GM12801 (cell line): ENCODE results near the gene CBARP.

Experiments used
- TF ChIP-seq, protein P1 (sequence below): IDR thresholded peaks from one replicate; pipeline ENCODE4 v1.5.1; 2011; ENCODE audit warnings: control low read depth; ENCODE audit not compliant: insufficient read length; ENCODE audit errors: extremely low read depth

Gene CBARP

DNA sequence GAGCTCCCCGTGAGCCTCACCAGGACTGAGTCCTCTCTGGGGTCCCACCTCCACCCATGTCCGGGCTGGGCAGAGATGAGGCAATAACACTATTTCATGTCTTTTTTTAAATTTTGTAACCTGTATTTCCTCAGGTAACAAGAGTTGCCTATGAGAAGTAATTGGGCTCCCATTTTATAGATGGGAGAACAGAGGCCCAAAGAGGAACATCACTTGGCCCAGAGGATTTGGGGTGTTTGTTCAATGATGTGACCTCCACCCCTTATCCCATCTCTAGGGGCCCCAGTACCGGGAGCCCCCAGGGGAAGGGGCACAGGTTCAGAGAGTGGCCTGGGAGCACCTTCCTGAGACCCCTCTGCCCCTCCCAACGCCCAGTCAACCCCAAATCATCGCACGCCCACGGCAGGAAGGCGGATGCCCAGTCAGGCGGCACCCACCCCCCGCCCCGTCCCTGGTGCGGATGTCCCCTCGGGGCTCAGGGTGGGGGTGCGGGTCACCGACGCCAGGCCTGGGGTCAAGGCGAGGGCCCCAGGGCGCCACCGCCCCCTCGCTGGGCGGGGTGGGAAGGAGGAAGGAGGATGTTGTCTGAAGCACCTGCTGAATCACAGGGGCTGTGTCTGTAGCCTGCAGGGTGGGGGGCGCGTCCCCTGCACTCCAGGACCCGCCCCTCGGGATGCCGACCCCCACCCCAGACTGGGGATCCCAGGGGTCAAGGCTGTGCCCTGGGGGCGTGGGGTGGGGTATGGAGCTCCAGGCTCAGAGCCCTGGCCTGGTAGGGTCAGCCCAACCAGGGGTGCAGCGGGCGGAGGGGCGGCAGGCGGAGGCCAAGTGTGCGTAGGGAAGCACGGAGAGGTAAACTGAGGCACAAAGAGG, 22.3 kb upstream of the CBARP start:
- TF ChIP-seq, protein P1, sequence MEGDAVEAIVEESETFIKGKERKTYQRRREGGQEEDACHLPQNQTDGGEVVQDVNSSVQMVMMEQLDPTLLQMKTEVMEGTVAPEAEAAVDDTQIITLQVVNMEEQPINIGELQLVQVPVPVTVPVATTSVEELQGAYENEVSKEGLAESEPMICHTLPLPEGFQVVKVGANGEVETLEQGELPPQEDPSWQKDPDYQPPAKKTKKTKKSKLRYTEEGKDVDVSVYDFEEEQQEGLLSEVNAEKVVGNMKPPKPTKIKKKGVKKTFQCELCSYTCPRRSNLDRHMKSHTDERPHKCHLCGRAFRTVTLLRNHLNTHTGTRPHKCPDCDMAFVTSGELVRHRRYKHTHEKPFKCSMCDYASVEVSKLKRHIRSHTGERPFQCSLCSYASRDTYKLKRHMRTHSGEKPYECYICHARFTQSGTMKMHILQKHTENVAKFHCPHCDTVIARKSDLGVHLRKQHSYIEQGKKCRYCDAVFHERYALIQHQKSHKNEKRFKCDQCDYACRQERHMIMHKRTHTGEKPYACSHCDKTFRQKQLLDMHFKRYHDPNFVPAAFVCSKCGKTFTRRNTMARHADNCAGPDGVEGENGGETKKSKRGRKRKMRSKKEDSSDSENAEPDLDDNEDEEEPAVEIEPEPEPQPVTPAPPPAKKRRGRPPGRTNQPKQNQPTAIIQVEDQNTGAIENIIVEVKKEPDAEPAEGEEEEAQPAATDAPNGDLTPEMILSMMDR = no peak

DNA sequence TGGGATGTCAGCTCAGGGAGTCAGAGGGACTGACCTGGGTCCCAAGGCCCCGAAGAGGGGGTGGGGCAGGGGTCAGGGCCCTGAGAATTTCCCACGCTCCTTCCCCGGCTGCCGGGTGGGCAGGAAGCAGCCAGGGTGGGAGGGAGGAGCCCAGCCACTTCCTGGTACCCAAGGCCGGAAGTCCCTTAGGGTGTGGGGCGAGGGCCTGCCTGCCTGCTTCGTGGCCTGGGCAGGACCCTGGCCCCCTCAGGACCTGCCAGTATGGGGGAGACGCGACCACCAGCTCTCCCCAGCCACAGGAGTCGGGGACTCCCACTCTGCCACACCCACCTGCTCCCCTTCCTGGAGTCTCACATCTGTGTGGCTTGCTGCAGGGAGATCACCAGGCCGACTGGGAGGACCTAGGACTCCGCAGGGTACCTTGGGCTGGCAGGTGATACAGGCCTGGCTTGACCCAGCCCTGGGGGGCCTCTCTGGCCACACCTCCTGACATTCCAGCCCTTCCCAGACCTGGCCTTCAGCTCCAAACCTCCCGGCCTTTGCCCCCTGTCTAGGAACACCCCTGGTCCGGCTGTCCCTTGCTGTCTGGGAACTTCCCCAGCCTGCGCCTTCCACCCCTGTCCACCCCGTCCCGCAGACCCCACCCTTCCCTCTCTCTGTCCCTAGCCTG, 21.5 kb upstream of the CBARP start:
- TF ChIP-seq, protein P1 = no peak

DNA sequence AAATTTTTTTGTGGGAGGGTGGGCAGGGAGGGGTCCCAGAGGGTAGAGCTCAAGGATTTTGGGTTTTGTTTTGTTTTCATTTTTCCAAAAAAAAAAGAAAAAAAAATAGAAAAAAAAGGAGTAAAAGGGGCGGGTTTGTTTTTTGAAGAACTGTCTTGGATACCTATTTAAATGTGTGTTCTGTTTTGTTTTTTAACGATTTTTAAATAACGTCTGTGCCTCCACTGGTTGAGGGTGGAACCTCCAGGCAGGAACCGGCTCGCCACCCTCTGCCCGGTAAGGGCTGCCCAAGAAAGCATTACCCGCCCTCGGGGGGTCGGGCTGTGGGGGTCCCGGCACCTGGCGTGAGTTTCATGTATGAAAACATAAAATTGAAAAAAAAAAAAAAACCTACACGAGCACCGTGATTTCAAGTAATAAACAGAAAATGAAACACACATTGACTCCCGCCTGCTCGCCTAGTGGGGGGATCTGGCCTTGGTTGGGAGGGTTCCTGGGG, 21.0 kb upstream of the CBARP start:
- TF ChIP-seq, protein P1 = no peak

DNA sequence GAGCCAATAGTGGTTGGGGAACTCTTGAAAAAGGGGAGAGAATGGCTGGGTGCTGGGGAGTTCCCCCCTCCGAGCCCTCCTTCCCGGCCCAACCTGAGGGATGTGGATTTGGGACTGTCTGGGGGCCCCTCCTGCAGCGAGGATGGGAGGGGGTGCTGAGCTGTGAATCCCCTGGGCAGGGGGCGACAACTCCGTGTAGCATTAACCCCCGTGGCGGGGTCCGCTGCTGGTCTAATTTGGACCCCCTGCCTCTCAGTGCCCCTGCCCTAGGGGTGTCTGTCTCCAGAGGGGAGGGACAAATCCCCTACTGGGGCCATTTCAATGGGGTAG, 20.3 kb upstream of the CBARP start:
- TF ChIP-seq, protein P1 = no peak

DNA sequence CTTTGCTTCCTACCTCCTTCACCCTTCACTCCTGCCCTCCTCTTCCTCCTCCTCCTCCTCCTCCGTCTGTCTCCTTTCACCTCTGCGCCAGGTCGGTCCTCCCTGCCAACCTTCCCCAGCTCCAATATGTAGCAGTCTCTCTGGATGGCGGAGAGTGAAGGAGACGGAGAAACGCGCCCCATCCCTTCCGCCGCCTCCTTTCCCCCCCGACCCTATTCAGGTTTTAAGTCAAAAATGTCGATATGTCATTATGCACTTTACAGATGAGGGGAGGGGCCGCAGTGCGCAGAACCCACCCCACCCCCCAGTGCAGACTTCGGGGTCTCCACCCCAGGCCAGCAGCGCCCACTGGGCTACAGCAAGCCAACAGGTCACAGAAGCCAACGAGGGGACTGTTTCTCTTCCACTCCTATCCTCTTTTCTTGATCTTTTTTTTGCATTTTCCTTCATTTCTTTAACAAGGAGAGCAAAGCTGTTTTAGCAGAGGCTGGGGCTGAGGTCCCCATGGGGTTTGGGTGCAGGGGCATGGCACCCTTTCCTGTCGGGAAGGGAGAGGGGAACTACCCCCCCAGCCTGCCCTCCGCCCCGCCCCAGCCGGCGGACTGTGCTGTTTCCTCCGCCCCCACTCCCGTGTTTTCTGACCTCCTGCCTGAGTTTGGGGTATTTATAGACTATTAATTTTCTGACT, 19.8 kb upstream of the CBARP start:
- TF ChIP-seq, protein P1 = no peak

DNA sequence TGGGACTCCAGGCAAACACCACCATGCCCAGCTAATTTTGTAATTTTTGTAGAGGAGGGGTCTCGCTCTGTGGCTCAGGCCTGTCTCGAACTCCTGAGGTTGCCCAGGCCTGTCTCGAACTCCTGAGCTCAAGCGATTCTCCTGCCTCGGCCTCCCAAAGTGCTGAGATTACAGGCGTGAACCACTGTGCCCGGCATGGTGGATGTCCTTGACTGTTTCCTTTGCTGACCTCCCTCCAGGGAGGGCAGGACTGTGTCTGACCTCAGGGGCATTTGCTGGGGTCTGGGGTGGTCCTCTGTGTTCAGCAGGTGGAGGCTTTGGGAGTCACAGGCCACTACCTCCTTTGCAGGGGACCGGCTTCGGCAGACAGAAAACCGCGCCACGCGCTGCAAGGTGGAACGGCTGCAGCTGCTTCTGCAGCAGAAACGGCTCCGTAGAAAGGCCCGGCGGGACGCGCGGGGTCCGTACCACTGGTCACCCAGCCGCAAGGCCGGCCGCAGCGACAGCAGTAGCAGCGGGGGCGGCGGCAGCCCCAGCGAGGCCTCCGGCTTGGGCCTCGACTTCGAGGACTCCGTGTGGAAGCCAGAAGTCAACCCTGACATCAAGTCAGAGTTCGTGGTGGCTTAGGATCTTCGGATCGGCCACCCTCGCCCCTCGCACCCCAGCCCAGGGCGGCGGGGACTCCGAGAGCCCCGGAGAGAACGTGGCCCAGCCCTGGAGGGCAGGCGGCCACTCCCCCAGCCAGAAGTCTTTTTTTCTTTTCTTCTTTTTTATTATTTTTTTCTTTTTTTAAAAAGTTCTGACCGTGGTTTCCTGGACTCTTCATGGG, 19.1 kb upstream of the CBARP start:
- TF ChIP-seq, protein P1 = no peak
